ENCODE results near the gene DNAJC9. TPM values are rescaled to one million over a fixed set of nuclear protein-coding genes. Genes with fewer than 3 reads are reported as not detected.

DNAJC9 gene
- total RNA-seq, 1 experiment from 2014 or later = 282 TPM

DNA sequence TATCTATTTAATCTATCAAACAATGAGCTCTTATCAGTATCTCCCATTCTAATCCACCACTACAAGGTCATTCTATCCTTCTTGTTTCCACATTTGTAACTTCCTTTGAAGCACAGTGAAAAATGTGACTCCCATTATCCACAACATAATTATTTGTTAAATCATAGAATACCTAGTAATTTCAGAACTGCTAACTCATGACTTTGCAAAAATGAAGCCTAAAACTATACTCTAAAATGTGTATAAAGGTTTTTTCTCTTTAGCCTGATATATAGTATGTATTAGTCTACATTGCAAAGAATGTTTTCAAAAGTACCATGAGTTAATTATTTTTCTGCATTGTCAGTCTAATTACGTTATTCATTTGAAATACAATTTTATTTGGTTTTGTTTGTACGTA, 17.4 kb upstream of the DNAJC9 start:
- Histone ChIP-seq H3K9me3 (ENCODE audit: low read length) (0 out of 2 replicates have a peak, but pooled peaks cover under 1% of the 10 kb centered on the region), H3K4me1 (ENCODE audit: insufficient read depth, low read length) (peaks cover 20% of the 10 kb centered on the region), H3K4me2 (ENCODE audit: low read length) (no peak overlapping the region), H3K9ac (ENCODE audit: low read length) (no peak overlapping the region), H3K9me2 (replicated peaks; ENCODE audit: low read length) (no peaks in the 10 kb centered on the region), H2AFZ (ENCODE audit: low read length) (no peak overlapping the region), H3F3A (ENCODE audit: low read length, unreplicated experiment) (peaks cover 6% of the 10 kb centered on the region), H3K36me3 (ENCODE audit: low read depth, low read length) (no peaks in the 10 kb centered on the region), H4K20me1 (ENCODE audit: low read length) (no peaks in the 10 kb centered on the region), H3K79me2 (ENCODE audit: low read length) (no peaks in the 10 kb centered on the region), H3K4me3 (ENCODE audit: low read length) (no peak overlapping the region), H3K27me3 (ENCODE audit: low read length) (peaks cover 5% of the 10 kb centered on the region; the same call in 1 of the 2 replicates), H3K27ac (ENCODE audit: low read length) (no peak overlapping the region)
- BruUV-seq (replicated peaks) = no TSS peak
- intact Hi-C loops (cut with micrococcal nuclease) = loop anchor here (1.0 to 10.0 kb wide), 5 partner anchors 94 to 500 kb away; partner anchors contain the start of genes CFAP70 and PPP3CB
- TF ChIP-seq EZH2phosphoT487 (IDR thresholded peaks at IDR 0.05; ENCODE audit: borderline replicate concordance, low read length) (no peak), EZH2 (IDR thresholded peaks at IDR 0.05; ENCODE audit: low read length, unreplicated experiment) (no peak)
- TF ChIP-seq, protein P1, sequence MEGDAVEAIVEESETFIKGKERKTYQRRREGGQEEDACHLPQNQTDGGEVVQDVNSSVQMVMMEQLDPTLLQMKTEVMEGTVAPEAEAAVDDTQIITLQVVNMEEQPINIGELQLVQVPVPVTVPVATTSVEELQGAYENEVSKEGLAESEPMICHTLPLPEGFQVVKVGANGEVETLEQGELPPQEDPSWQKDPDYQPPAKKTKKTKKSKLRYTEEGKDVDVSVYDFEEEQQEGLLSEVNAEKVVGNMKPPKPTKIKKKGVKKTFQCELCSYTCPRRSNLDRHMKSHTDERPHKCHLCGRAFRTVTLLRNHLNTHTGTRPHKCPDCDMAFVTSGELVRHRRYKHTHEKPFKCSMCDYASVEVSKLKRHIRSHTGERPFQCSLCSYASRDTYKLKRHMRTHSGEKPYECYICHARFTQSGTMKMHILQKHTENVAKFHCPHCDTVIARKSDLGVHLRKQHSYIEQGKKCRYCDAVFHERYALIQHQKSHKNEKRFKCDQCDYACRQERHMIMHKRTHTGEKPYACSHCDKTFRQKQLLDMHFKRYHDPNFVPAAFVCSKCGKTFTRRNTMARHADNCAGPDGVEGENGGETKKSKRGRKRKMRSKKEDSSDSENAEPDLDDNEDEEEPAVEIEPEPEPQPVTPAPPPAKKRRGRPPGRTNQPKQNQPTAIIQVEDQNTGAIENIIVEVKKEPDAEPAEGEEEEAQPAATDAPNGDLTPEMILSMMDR (conservative IDR thresholded peaks at IDR 0.05; ENCODE audit: low read depth, low read length) = no peak
- no peak for ATAC-seq
- no peak for DNase-seq
- ChIA-PET POLR2A (ENCODE audit: unreplicated experiment) (interaction anchor here (0.6 to 1.0 kb wide), 2 partner anchors 18 to 94 kb away, joined by 5 to 16 read pairs; partner anchors contain the start of gene CFAP70), CTCF (interaction anchor here (0.5 to 1.8 kb wide), 12 partner anchors 11 to 432 kb away, joined by 3 to 31 read pairs (median 5); partner anchors contain the start of gene CFAP70)

DNA sequence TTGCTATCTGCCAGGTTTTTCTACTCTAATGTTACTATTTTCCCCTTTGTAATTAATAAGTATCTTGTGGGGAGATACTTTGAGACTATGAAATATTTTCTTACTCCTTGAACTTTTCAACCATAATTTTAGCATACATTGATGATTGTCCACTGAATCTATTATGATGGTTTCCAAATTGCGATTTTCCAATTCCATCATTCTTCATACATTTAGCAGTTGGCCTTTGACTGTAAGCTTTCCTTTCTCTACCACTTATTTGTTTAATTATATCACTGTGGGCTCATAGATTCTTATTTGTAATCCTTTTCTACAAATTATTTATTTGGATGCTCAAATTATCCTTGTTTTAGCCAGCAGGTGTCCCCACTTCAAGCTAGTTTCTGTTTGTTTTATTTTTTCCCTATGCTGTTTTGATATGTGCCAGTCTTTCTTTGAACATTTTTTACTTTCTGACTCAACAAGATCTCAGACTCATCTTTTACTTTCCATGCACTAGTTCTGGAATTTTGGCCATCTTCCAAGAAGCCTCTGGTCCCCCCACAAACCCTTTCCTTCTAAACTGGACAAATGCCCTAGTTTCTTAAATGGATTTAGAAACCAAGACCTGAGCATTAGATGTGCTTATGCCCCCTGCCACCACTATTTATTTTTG, 16.8 kb upstream of the DNAJC9 start:
- H3K79me2 ChIP-seq (ENCODE audit: low read length) = no peaks in the 10 kb centered on the region
- H3K9ac ChIP-seq (ENCODE audit: low read length) = no peak overlapping the region
- H3F3A ChIP-seq (ENCODE audit: low read length, unreplicated experiment) = peaks cover 6% of the 10 kb centered on the region
- ChIA-PET POLR2A (ENCODE audit: unreplicated experiment) (interaction anchor here (0.6 to 1.0 kb wide), 2 partner anchors 12 to 95 kb away, joined by 3 to 5 read pairs; partner anchors contain the start of gene CFAP70), CTCF (interaction anchor here (0.5 to 1.8 kb wide), 10 partner anchors 9 to 430 kb away, joined by 3 to 31 read pairs (median 4); partner anchors contain the start of gene CFAP70)
- H3K4me3 ChIP-seq (ENCODE audit: low read length) = no peak overlapping the region
- H3K4me2 ChIP-seq (ENCODE audit: low read length) = no peak overlapping the region
- no TSS peak for BruUV-seq (replicated peaks)
- peaks cover 20% of the 10 kb centered on the region for H3K4me1 ChIP-seq (ENCODE audit: insufficient read depth, low read length)
- DNase-seq = peak; percentile 90
- H3K27me3 ChIP-seq (ENCODE audit: low read length) = no peaks in the 10 kb centered on the region; the same call in 1 of the 2 replicates
- no peaks in the 10 kb centered on the region for H3K36me3 ChIP-seq (ENCODE audit: low read depth, low read length)
- no peaks in the 10 kb centered on the region for H4K20me1 ChIP-seq (ENCODE audit: low read length)
- peak; percentile 37 for ATAC-seq
- H2AFZ ChIP-seq (ENCODE audit: low read length) = no peak overlapping the region
- intact Hi-C loops (cut with micrococcal nuclease) = loop anchor here (1.0 to 10.0 kb wide), 7 partner anchors 94 to 499 kb away; partner anchors contain the start of genes ANXA7, CFAP70 and PPP3CB
- TF ChIP-seq, protein P1 (conservative IDR thresholded peaks at IDR 0.05; ENCODE audit: low read depth, low read length) = peak; percentile 99
- no peak for TF ChIP-seq EZH2 (IDR thresholded peaks at IDR 0.05; ENCODE audit: low read length, unreplicated experiment)
- TF ChIP-seq EZH2phosphoT487 (IDR thresholded peaks at IDR 0.05; ENCODE audit: borderline replicate concordance, low read length) = no peak
- no peak overlapping the region for H3K27ac ChIP-seq (ENCODE audit: low read length)
- no peaks in the 10 kb centered on the region for H3K9me2 ChIP-seq (replicated peaks; ENCODE audit: low read length)
- peaks cover 5% of the 10 kb centered on the region; the same call in 1 of the 2 replicates for H3K9me3 ChIP-seq (ENCODE audit: low read length)

Data from PC-3 (cell line).